ENCODE results near the gene CNIH2.
"Not testable (repeated sequence)": the region's sequence is repeated elsewhere in the genome, so short reads cannot be mapped to it uniquely, and the experiment has no call there.

CNIH2 gene

GRCh38 chr11:66316849-66317251 lies 38.9 kb downstream of the CNIH2 start, which contains the start of gene CD248:
CD248 (minus strand) TSS chr11:66317044; CDS start chr11:66317027, 17 bp downstream.
- no peak for DNase-seq

GRCh38 chr11:66317322-66317722 lies 39.3 kb downstream of the CNIH2 start:
- no peak for DNase-seq

- DNase-seq = no peak
These were observed 40.0 kb downstream of the CNIH2 start for GRCh38 chr11:66317723-66318599.

GRCh38 chr11:66318600-66318970 lies 40.6 kb downstream of the CNIH2 start:
- no peak for DNase-seq

GRCh38 chr11:66320289-66320688 lies 42.3 kb downstream of the CNIH2 start:
- DNase-seq = not testable (repeated sequence)

GRCh38 chr11:66320748-66321147 lies 42.8 kb downstream of the CNIH2 start:
- DNase-seq = not testable (repeated sequence)

GRCh38 chr11:66321606-66322005 lies 43.6 kb downstream of the CNIH2 start:
- DNase-seq = no peak

GRCh38 chr11:66322732-66323427 lies 44.9 kb downstream of the CNIH2 start:
- DNase-seq = no peak

- no peak for DNase-seq
These were observed 45.7 kb downstream of the CNIH2 start for GRCh38 chr11:66323684-66324083.

- no peak for DNase-seq
These were observed 46.7 kb downstream of the CNIH2 start for GRCh38 chr11:66324664-66325063.

- DNase-seq = no peak
These were observed 47.3 kb downstream of the CNIH2 start for GRCh38 chr11:66325263-66325671.

- no peak for DNase-seq
These were observed 48.5 kb downstream of the CNIH2 start for GRCh38 chr11:66326261-66327111.

GRCh38 chr11:66327171-66328030 lies 49.4 kb downstream of the CNIH2 start:
- no peak for DNase-seq

GRCh38 chr11:66328031-66328301 lies 50.0 kb downstream of the CNIH2 start:
- DNase-seq = no peak

- peak; percentile 79 for DNase-seq
These were observed 50.5 kb downstream of the CNIH2 start for GRCh38 chr11:66328302-66329144.

- DNase-seq = no peak
These were observed 51.2 kb downstream of the CNIH2 start for GRCh38 chr11:66329165-66329673.

GRCh38 chr11:66330931-66331330 lies 53.0 kb downstream of the CNIH2 start:
- DNase-seq = no peak

GRCh38 chr11:66331542-66332370 lies 53.8 kb downstream of the CNIH2 start:
- DNase-seq = no peak

- DNase-seq = no peak
These were observed 54.6 kb downstream of the CNIH2 start for GRCh38 chr11:66332371-66333219.

Measured in hematopoietic multipotent progenitor cell treated with erythropoietin and hydrocortisone succinate and interleukin-3 and kit ligand, for 8 days (in vitro differentiated cells).